ENCODE data around the gene EFCAB12. TPM values are rescaled to one million over a fixed set of nuclear protein-coding genes. Genes with fewer than 3 reads are reported as not detected.

The EFCAB12 gene
- total RNA-seq, 1 donor from 2014 or later: 0.14 TPM

DNA sequence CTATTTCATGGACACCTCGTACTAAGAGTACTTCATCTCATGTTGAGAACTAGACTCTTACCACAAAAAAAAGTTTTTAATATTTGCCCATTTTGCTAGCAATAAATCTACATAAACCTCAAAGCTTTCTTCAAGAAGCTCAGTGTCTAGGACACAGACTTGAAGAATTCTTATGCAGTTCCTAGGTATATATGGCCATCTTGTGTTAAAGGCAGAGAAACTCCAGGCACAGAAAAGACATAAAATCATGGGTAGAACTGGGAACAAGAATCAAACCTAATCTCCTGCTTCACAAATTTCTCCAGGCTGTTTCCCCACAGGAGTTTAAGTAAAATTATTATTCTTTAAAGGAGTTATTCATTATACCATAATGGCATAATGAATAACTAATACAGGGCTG is 6.9 kb upstream of the EFCAB12 start:
- peaks cover 5% of the 10 kb centered on the region for H3K36me3 Mint-ChIP-seq (ENCODE audit: low read depth, unreplicated experiment)
- peaks cover 6% of the 10 kb centered on the region for H3K4me1 Mint-ChIP-seq (ENCODE audit: low read depth, unreplicated experiment)
- no peaks in the 10 kb centered on the region for H3K9me3 Mint-ChIP-seq (ENCODE audit: unreplicated experiment)
- no peak overlapping the region for H3K4me3 Mint-ChIP-seq (ENCODE audit: unreplicated experiment)
- FAIRE-seq (no peak), DNase-seq (ENCODE audit: low read depth) (no peak)
- Histone ChIP-seq H3K27ac (ENCODE audit: low read depth, low read length) (no peak overlapping the region), H3K79me2 (ENCODE audit: insufficient read depth, low read length) (peaks cover 27% of the 10 kb centered on the region), H3K27me3 (ENCODE audit: insufficient read depth, low read length) (no peaks in the 10 kb centered on the region), H3K9ac (ENCODE audit: low read length) (no peak overlapping the region), H3K4me1 (ENCODE audit: insufficient read depth, low read length) (peaks cover 6% of the 10 kb centered on the region), H3K4me3 (ENCODE audit: insufficient read depth, low read depth, low read length) (no peak overlapping the region), H2AFZ (ENCODE audit: low read depth, low read length) (no peak overlapping the region), H4K20me1 (ENCODE audit: insufficient read depth, low read length) (peaks cover 7% of the 10 kb centered on the region), H3K36me3 (ENCODE audit: insufficient read depth, low read length) (peaks cover 44% of the 10 kb centered on the region), H3K9me3 (ENCODE audit: insufficient read depth, low read depth, low read length) (no peaks in the 10 kb centered on the region), H3K4me2 (ENCODE audit: low read length) (no peak overlapping the region)
- TF ChIP-seq, protein P1, sequence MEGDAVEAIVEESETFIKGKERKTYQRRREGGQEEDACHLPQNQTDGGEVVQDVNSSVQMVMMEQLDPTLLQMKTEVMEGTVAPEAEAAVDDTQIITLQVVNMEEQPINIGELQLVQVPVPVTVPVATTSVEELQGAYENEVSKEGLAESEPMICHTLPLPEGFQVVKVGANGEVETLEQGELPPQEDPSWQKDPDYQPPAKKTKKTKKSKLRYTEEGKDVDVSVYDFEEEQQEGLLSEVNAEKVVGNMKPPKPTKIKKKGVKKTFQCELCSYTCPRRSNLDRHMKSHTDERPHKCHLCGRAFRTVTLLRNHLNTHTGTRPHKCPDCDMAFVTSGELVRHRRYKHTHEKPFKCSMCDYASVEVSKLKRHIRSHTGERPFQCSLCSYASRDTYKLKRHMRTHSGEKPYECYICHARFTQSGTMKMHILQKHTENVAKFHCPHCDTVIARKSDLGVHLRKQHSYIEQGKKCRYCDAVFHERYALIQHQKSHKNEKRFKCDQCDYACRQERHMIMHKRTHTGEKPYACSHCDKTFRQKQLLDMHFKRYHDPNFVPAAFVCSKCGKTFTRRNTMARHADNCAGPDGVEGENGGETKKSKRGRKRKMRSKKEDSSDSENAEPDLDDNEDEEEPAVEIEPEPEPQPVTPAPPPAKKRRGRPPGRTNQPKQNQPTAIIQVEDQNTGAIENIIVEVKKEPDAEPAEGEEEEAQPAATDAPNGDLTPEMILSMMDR (IDR thresholded peaks at IDR 0.05; ENCODE audit: insufficient read depth, low read depth, low read length): no peak
- no peak for TF ChIP-seq EZH2 (IDR thresholded peaks at IDR 0.05; ENCODE audit: insufficient read depth, low read length)
- no peak overlapping the region for H3K27ac Mint-ChIP-seq (ENCODE audit: unreplicated experiment)
- H3K27me3 Mint-ChIP-seq (ENCODE audit: low read depth, unreplicated experiment): no peaks in the 10 kb centered on the region

DNA sequence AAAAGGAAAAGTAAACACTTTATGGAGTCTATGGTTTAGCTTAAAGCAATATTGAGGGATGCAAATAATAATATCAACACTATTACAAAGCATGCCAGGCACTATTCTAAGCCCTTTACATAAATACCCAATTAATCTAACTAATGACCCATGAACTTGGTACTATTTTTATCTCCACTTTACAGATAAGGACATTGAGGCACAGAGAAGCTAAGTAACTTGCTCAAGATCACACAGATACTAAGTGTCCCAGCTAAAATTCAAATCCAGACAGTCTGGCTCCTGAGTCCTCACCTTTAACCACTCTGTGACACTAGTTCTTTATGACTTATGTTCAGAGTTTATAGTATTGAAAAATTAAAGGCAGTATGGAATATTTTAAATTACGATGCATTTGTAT is 5.7 kb upstream of the EFCAB12 start:
- H3K27me3 ChIP-seq (ENCODE audit: insufficient read depth, low read length): no peaks in the 10 kb centered on the region
- peaks cover 6% of the 10 kb centered on the region for H3K4me1 ChIP-seq (ENCODE audit: insufficient read depth, low read length)
- no peak for FAIRE-seq
- H3K4me2 ChIP-seq (ENCODE audit: low read length): no peak overlapping the region
- no peaks in the 10 kb centered on the region for H3K9me3 ChIP-seq (ENCODE audit: insufficient read depth, low read depth, low read length)
- H3K27ac Mint-ChIP-seq (ENCODE audit: unreplicated experiment): no peak overlapping the region
- no peak for TF ChIP-seq EZH2 (IDR thresholded peaks at IDR 0.05; ENCODE audit: insufficient read depth, low read length)
- TF ChIP-seq, protein P1 (IDR thresholded peaks at IDR 0.05; ENCODE audit: insufficient read depth, low read depth, low read length): no peak
- no peaks in the 10 kb centered on the region for H3K27me3 Mint-ChIP-seq (ENCODE audit: low read depth, unreplicated experiment)
- H3K9me3 Mint-ChIP-seq (ENCODE audit: unreplicated experiment): no peaks in the 10 kb centered on the region
- H3K4me3 ChIP-seq (ENCODE audit: insufficient read depth, low read depth, low read length): no peak overlapping the region
- DNase-seq (ENCODE audit: low read depth): no peak
- no peak overlapping the region for H3K9ac ChIP-seq (ENCODE audit: low read length)
- no peak overlapping the region for H3K4me3 Mint-ChIP-seq (ENCODE audit: unreplicated experiment)
- peaks cover 21% of the 10 kb centered on the region for H3K79me2 ChIP-seq (ENCODE audit: insufficient read depth, low read length)
- H2AFZ ChIP-seq (ENCODE audit: low read depth, low read length): no peak overlapping the region
- peaks cover 7% of the 10 kb centered on the region for H4K20me1 ChIP-seq (ENCODE audit: insufficient read depth, low read length)
- H3K36me3 ChIP-seq (ENCODE audit: insufficient read depth, low read length): peaks cover 44% of the 10 kb centered on the region
- no peak overlapping the region for H3K27ac ChIP-seq (ENCODE audit: low read depth, low read length)
- peaks cover 5% of the 10 kb centered on the region for H3K36me3 Mint-ChIP-seq (ENCODE audit: low read depth, unreplicated experiment)
- peaks cover 6% of the 10 kb centered on the region for H3K4me1 Mint-ChIP-seq (ENCODE audit: low read depth, unreplicated experiment)

DNA sequence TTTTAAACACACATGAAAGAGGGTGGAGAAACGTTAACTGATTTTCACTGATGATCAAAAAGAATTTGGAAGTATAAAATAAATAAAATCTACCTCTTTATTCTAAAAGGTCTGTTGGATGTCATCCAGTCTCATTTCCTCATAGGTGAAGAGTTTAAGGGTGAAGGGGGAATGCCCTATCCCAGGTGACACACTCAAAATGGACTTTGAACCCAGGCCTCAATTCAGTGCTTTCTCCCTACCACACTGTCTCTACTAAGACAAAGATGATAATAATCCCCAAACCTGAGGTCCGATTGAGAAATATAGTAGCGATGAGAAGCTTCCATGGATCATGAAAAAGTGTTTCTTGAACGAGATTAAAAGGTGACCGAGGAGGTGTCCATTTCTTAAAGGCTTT is 5.1 kb upstream of the EFCAB12 start:
- FAIRE-seq (no peak), DNase-seq (ENCODE audit: low read depth) (no peak)
- Histone ChIP-seq H3K9ac (ENCODE audit: low read length) (no peak overlapping the region), H3K36me3 (ENCODE audit: insufficient read depth, low read length) (peaks cover 44% of the 10 kb centered on the region), H3K4me2 (ENCODE audit: low read length) (no peak overlapping the region), H3K4me3 (ENCODE audit: insufficient read depth, low read depth, low read length) (no peak overlapping the region), H3K79me2 (ENCODE audit: insufficient read depth, low read length) (peaks cover 15% of the 10 kb centered on the region), H3K9me3 (ENCODE audit: insufficient read depth, low read depth, low read length) (no peaks in the 10 kb centered on the region), H4K20me1 (ENCODE audit: insufficient read depth, low read length) (peaks cover 6% of the 10 kb centered on the region), H3K27me3 (ENCODE audit: insufficient read depth, low read length) (no peaks in the 10 kb centered on the region), H2AFZ (ENCODE audit: low read depth, low read length) (no peak overlapping the region), H3K27ac (ENCODE audit: low read depth, low read length) (no peak overlapping the region), H3K4me1 (ENCODE audit: insufficient read depth, low read length) (peaks cover 11% of the 10 kb centered on the region)
- Mint-ChIP-seq H3K27me3 (ENCODE audit: low read depth, unreplicated experiment) (no peaks in the 10 kb centered on the region), H3K9me3 (ENCODE audit: unreplicated experiment) (no peaks in the 10 kb centered on the region), H3K27ac (ENCODE audit: unreplicated experiment) (no peak overlapping the region), H3K4me1 (ENCODE audit: low read depth, unreplicated experiment) (peaks cover 6% of the 10 kb centered on the region), H3K36me3 (ENCODE audit: low read depth, unreplicated experiment) (peaks cover 5% of the 10 kb centered on the region), H3K4me3 (ENCODE audit: unreplicated experiment) (no peak overlapping the region)
- no peak for TF ChIP-seq EZH2 (IDR thresholded peaks at IDR 0.05; ENCODE audit: insufficient read depth, low read length)
- TF ChIP-seq, protein P1 (IDR thresholded peaks at IDR 0.05; ENCODE audit: insufficient read depth, low read depth, low read length): no peak

Data from astrocyte (in vitro differentiated cells and primary cell).